ENCODE results near the gene FBXW8.

Gene FBXW8

DNA sequence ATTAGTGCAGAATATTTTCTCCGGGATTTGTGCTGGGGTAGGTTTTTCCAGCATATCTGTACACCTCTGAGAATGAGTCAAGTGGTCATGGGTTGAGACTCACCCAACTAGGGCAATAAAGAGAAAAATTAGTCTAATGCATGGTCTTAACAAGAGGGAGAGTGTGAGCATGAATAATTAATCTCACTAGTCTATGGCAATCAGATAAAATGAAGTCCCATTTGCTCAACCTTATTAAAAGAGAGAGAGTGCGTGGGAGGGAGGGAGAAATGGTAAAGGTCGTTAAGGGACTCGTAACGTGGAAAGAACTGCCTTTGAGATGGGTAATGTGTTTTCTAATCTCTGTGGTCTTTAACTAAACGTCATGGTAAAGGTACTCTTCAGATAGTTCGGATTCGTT is 96.8 kb downstream of the FBXW8 start:
- DNase-seq (ENCODE audit: low read depth, low spot score): no peak
- Histone ChIP-seq H3K4me3 (no peak overlapping the region), H3K9ac (ENCODE audit: insufficient read length) (no peak overlapping the region), H3K27ac (no peak overlapping the region), H3K9me3 (ENCODE audit: low read depth, low read length) (no peaks in the 10 kb centered on the region), H3K36me3 (ENCODE audit: insufficient read depth, low read length) (peaks cover 29% of the 10 kb centered on the region; the same call in 1 of the 2 replicates)
- TF ChIP-seq EZH2 (IDR thresholded peaks at IDR 0.05) (no peak), POLR2AphosphoS5 (IDR thresholded peaks at IDR 0.05; ENCODE audit: borderline replicate concordance, low read depth, low read length) (no peak), FOXP2 (optimal IDR thresholded peaks at IDR 0.05; ENCODE audit: control extremely low read depth, extremely low read length, insufficient read depth) (no peak)

DNA sequence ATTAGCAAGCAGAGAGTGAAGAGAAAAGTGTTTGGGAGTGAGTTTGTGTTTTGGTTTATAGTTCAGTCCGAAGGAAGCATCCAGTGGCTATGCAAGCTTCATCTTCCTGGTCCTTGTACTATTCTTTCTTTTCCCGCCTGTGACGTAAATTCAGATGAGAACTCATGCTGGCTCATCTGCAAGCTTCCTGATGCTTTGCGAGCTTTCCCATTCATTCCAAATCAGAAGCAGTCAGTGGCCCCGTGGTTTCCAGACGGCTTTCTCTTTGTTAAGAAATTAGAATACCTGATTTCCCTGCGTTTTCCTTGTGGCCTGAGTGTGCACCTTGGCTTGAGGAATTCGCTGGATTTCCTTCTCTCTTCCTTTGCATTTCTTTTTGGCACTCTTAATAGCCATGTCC is 99.0 kb downstream of the FBXW8 start:
- no peak for DNase-seq (ENCODE audit: low read depth, low spot score)
- Histone ChIP-seq H3K9me3 (ENCODE audit: low read depth, low read length) (no peaks in the 10 kb centered on the region), H3K36me3 (ENCODE audit: insufficient read depth, low read length) (peaks cover 32% of the 10 kb centered on the region), H3K4me3 (no peak overlapping the region), H3K27ac (no peak overlapping the region), H3K9ac (ENCODE audit: insufficient read length) (no peak overlapping the region)
- TF ChIP-seq POLR2AphosphoS5 (IDR thresholded peaks at IDR 0.05; ENCODE audit: borderline replicate concordance, low read depth, low read length): no peak
- TF ChIP-seq FOXP2 (optimal IDR thresholded peaks at IDR 0.05; ENCODE audit: control extremely low read depth, extremely low read length, insufficient read depth): no peak
- TF ChIP-seq EZH2 (IDR thresholded peaks at IDR 0.05): no peak

DNA sequence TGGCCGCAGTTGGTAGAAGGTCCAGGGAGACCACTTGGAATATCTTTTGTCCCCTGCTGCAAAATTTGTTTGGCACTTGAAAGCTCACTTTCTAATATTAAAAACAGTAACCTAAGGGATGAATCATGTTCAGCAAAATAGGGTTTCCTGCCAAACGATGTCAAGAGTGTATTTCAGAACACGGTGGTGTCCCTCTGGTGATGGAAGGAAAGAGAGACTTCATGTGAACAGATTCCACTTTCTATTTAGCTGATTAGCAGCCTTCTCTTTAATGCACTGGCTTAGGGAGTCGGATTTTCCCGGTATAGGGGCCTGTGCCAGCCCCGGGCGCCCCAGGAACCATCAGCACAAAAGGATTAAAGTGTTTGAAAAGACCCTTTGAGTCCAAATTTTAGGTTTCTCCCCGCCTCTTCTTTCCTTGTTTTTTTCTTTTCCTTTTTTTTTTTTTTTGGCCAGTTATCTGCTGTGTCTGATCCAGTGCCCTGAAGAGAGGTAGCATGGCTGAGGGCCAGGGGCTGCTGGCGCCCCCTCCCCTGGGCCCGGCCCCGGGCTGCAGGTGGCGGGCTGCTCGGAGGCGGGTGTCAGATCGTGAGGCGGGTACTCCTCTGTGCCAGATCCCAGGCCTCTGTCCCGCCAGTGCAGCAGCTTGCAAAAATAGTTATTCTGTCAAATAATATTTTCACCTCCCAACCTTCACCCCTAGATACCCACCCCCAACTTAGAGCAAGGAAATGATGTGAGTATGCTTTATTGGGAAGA is 100.1 kb downstream of the FBXW8 start:
- no peak for TF ChIP-seq EZH2 (IDR thresholded peaks at IDR 0.05)
- no peak for TF ChIP-seq POLR2AphosphoS5 (IDR thresholded peaks at IDR 0.05; ENCODE audit: borderline replicate concordance, low read depth, low read length)
- TF ChIP-seq FOXP2 (optimal IDR thresholded peaks at IDR 0.05; ENCODE audit: control extremely low read depth, extremely low read length, insufficient read depth): no peak
- Histone ChIP-seq H3K9ac (ENCODE audit: insufficient read length) (no peak overlapping the region), H3K36me3 (ENCODE audit: insufficient read depth, low read length) (peaks cover 42% of the 10 kb centered on the region), H3K9me3 (ENCODE audit: low read depth, low read length) (no peaks in the 10 kb centered on the region), H3K27ac (no peak overlapping the region), H3K4me3 (no peak overlapping the region)
- DNase-seq (ENCODE audit: low read depth, low spot score): no peak

DNA sequence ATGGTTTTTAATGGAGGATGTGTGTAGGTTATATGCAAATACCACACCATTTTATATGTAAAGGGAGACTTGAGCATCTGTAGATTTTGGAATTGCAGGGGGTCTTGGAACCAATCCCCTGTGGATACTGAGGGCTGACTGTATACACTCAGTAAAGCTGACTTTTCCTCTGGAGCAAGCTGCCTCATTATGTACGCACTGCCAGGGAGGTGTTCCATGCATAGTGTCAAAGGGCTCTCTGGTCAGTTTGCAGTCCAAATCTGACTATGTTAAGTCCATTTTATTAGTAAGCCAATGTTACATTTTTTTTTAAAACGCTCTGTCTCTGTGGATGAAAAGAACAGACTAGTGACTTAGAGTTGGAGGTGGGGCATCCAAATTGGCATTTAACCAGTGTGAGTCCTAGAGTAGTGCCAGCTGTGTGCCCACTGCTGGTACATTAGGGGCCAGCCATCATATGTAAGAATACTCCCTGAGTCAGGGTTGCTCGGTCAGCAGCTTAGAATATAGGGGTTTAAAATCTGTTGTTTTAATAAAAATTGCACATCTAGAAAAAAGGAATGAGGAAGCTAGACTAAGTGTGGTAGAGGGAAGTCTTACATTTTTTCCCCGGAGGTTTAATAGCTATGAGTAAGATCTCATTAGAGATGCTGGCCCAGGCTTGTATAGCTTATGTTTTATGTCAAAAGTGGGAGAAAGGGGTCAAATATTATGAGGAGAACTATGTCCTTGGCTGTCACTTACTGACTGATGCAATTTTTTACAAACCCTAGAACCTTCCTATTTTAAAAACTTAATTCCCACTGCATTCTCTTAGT is 101.4 kb downstream of the FBXW8 start:
- no peak for TF ChIP-seq POLR2AphosphoS5 (IDR thresholded peaks at IDR 0.05; ENCODE audit: borderline replicate concordance, low read depth, low read length)
- no peak for TF ChIP-seq EZH2 (IDR thresholded peaks at IDR 0.05)
- no peak for TF ChIP-seq FOXP2 (optimal IDR thresholded peaks at IDR 0.05; ENCODE audit: control extremely low read depth, extremely low read length, insufficient read depth)
- Histone ChIP-seq H3K36me3 (ENCODE audit: insufficient read depth, low read length) (peaks cover 46% of the 10 kb centered on the region), H3K9me3 (ENCODE audit: low read depth, low read length) (no peaks in the 10 kb centered on the region), H3K4me3 (no peak overlapping the region), H3K27ac (no peak overlapping the region), H3K9ac (ENCODE audit: insufficient read length) (no peak overlapping the region)
- no peak for DNase-seq (ENCODE audit: low read depth, low spot score)

DNA sequence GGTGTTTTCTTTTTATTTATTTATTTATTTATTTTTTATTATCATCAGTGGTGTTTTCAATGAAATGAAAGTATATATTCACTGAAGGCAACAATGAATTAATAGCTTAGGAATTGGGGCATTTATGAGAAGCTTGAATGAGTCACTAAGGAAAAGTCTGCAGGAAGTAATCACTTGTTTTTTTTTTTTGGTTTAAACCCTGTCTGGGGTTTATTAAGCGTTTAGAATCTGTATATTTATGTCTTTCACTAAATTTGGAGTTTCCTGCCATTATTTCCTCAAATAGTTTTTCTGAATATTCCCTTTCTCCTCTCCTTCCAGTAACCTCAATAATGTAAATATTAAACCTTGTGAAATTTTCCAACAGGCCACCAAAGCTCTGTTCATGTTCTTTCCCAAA is 103.0 kb downstream of the FBXW8 start:
- Histone ChIP-seq H3K27ac (no peak overlapping the region), H3K9me3 (ENCODE audit: low read depth, low read length) (no peaks in the 10 kb centered on the region), H3K4me3 (no peak overlapping the region), H3K9ac (ENCODE audit: insufficient read length) (no peak overlapping the region), H3K36me3 (ENCODE audit: insufficient read depth, low read length) (peaks cover 46% of the 10 kb centered on the region)
- TF ChIP-seq POLR2AphosphoS5 (IDR thresholded peaks at IDR 0.05; ENCODE audit: borderline replicate concordance, low read depth, low read length): no peak
- DNase-seq (ENCODE audit: low read depth, low spot score): no peak

DNA sequence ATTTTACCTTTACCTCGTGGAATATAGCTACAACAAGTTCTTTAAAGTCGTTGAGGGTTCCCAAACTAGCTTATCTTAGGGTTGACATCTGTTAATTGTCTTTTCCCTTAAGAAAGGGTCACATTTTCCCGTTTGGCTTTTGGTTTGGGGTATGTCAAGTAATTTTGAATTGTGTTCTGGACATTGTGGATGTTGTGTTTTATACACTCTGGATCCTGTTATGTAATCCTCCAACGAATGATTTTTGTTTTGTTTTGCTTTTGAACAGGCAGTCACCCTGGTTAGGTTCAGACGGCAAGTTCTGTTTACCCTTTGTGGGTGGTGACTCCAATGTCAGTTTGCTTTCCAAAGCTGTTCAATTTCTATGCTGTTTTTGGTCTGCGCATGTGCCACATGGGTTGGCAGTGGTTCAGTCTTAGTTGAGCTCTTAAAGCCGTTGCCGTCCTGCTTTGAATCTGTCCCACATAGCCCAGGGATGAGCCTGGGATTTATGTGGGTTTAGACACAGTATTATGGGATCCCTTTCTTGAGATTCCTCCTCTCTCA is 103.7 kb downstream of the FBXW8 start:
- H3K27ac ChIP-seq: no peak overlapping the region
- H3K9ac ChIP-seq (ENCODE audit: insufficient read length): no peak overlapping the region
- H3K36me3 ChIP-seq (ENCODE audit: insufficient read depth, low read length): peaks cover 44% of the 10 kb centered on the region
- no peaks in the 10 kb centered on the region for H3K9me3 ChIP-seq (ENCODE audit: low read depth, low read length)
- H3K4me3 ChIP-seq: no peak overlapping the region
- no peak for DNase-seq (ENCODE audit: low read depth, low spot score)
- TF ChIP-seq FOXP2 (optimal IDR thresholded peaks at IDR 0.05; ENCODE audit: control extremely low read depth, extremely low read length, insufficient read depth): no peak
- no peak for TF ChIP-seq EZH2 (IDR thresholded peaks at IDR 0.05)
- TF ChIP-seq POLR2AphosphoS5 (IDR thresholded peaks at IDR 0.05; ENCODE audit: borderline replicate concordance, low read depth, low read length): no peak

DNA sequence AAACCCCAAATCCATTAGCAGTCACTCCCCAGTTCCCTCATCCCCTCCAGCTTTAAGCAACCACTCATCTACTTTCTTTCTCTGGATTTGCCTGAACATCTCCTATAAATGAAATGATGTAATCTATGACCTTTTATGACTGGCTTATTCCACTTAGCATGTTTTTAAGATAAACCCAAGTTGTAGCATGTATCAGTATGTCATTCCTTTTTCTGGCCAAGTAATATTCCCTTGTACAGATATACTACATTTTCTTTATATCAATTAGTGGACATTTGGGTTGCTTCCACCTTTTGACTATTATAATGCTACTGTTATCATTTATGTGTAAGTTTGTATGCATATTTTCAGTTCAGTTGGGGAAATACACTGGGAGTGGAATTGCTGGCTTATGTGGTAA is 105.1 kb downstream of the FBXW8 start:
- Histone ChIP-seq H3K27ac (no peak overlapping the region), H3K9ac (ENCODE audit: insufficient read length) (no peak overlapping the region), H3K4me3 (no peak overlapping the region), H3K9me3 (ENCODE audit: low read depth, low read length) (no peaks in the 10 kb centered on the region), H3K36me3 (ENCODE audit: insufficient read depth, low read length) (peaks cover 31% of the 10 kb centered on the region)
- DNase-seq (ENCODE audit: low read depth, low spot score): no peak
- no peak for TF ChIP-seq FOXP2 (optimal IDR thresholded peaks at IDR 0.05; ENCODE audit: control extremely low read depth, extremely low read length, insufficient read depth)
- no peak for TF ChIP-seq POLR2AphosphoS5 (IDR thresholded peaks at IDR 0.05; ENCODE audit: borderline replicate concordance, low read depth, low read length)
- TF ChIP-seq EZH2 (IDR thresholded peaks at IDR 0.05): no peak

DNA sequence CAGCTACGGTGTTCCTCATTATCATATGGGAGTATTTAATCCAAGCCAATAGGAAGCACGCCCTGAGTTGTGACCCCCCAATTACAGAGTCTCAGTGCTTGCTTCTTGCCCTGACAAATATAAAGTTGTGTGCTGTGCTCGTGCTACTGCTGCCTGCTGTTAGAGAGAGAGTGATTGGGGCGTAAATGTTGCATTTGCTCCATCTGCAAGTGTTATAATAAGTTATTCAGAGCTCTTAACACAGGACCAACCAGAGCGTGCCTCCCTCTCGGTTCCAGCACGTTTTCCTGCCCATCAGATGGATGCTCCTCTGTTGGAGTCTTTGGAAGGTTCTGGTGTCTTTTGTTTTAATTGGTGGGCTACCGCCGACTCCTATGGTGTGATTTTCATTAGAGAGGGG is 107.1 kb downstream of the FBXW8 start:
- no peaks in the 10 kb centered on the region for H3K9me3 ChIP-seq (ENCODE audit: low read depth, low read length)
- TF ChIP-seq POLR2AphosphoS5 (IDR thresholded peaks at IDR 0.05; ENCODE audit: borderline replicate concordance, low read depth, low read length) (no peak), FOXP2 (optimal IDR thresholded peaks at IDR 0.05; ENCODE audit: control extremely low read depth, extremely low read length, insufficient read depth) (no peak), EZH2 (IDR thresholded peaks at IDR 0.05) (no peak)
- DNase-seq (ENCODE audit: low read depth, low spot score): no peak
- no peak overlapping the region for H3K4me3 ChIP-seq
- peaks cover 25% of the 10 kb centered on the region for H3K36me3 ChIP-seq (ENCODE audit: insufficient read depth, low read length)
- no peak overlapping the region for H3K9ac ChIP-seq (ENCODE audit: insufficient read length)
- no peak overlapping the region for H3K27ac ChIP-seq
